Heart left ventricle (tissue), 13 donors: ENCODE data around the gene EVI5L.

Experiments
- POLR2A ChIP-seq, 2 donors: fragments of 450-650 bp; IDR thresholded peaks; one replicate each; pipeline ENCODE4 v1.6.1; 2017; ENCODE audit warnings: antibody characterized with exemption in 2 of 2, mild to moderate bottlenecking in 2 of 2, moderate library complexity in 2 of 2
- TF ChIP-seq, protein P1 (sequence below), 12 donors: fragments of 200-600 bp; sonication (generic) in 4 of 12; IDR thresholded peaks; one replicate each; pipeline versions ENCODE4 v1.5.0 to v1.8.0; 2018 to 2022; ENCODE audit warnings: antibody characterized with exemption in 12 of 12, mild to moderate bottlenecking in 5 of 12
- donor health status: ischemic (EF 13 %, LVEDD 7.1; RV severe dilation, severe dysfunction).
- donor health status: DM: no; HTN: yes; CAD: no.
- donor health status: DM: no; HTN: no; CAD: no.
- donor health status: ischemic (EF 25% LVEDD 6.9; RV normal size, moderate dysfunction).
- donor health status: ischemic (EF 25% LVEDD 5.7; RV mildly dilated, moderate dysfunction).
- donor health status: ischemic (EF 35%, LVEDD 5.7; RV mildly dilated, moderate dysfunction).
- donor health status: nonischemic (EF 11% LVEDD 7.7; RV severe dilation, severe dysfunction).
- donor health status: DM: yes; HTN: yes; CAD: no.
- donor health status: PGD.
- donor health status: ischemic (EF 29% LVEDD 5.4; RV normal size, mild dysfunction).
- donor health status: nonischemic (EF 23%, LVEDD 6.1; RV moderate dilation, normal function).

DNA sequence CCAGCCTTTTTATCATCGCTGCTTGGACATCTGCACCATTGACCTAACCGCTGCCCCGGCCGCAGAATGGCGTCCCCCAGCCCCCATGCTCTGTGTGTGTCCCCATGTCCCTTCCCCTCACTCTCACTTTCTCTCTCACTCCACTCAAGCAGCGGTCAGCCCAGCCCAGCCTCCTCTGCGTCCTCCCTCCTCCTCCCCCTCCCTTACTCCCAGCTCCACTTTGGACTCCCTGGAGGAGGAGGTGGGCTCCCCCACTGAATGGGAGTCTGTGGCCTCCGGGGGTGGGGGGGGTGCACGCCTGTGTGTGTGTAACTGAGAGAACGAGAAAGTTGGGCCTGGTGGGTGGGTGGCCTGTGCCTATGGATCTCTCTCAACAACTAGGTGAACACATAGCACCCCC is 75.8 kb downstream of the EVI5L start:
- no peak for TF ChIP-seq POLR2A (IDR thresholded peaks at IDR 0.05)
- TF ChIP-seq, protein P1, sequence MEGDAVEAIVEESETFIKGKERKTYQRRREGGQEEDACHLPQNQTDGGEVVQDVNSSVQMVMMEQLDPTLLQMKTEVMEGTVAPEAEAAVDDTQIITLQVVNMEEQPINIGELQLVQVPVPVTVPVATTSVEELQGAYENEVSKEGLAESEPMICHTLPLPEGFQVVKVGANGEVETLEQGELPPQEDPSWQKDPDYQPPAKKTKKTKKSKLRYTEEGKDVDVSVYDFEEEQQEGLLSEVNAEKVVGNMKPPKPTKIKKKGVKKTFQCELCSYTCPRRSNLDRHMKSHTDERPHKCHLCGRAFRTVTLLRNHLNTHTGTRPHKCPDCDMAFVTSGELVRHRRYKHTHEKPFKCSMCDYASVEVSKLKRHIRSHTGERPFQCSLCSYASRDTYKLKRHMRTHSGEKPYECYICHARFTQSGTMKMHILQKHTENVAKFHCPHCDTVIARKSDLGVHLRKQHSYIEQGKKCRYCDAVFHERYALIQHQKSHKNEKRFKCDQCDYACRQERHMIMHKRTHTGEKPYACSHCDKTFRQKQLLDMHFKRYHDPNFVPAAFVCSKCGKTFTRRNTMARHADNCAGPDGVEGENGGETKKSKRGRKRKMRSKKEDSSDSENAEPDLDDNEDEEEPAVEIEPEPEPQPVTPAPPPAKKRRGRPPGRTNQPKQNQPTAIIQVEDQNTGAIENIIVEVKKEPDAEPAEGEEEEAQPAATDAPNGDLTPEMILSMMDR (IDR thresholded peaks at IDR 0.05), result no peak
